ENCODE results near the gene L3MBTL4. TPM values are rescaled to one million over a fixed set of nuclear protein-coding genes. Genes with fewer than 3 reads are reported as not detected.
"Not testable (repeated sequence)": the region's sequence is repeated elsewhere in the genome, so short reads cannot be mapped to it uniquely, and the experiment has no call there.

Gene L3MBTL4
- total RNA-seq, 1 experiment from 2014 or later: not detected

- no peaks in the 10 kb centered on the region for H3K36me3 ChIP-seq (ENCODE audit: control insufficient read depth in 1 of 2, insufficient read depth in 2 of 2, low read length in 2 of 2)
- ATAC-seq (no peak), DNase-seq (ENCODE audit: low read depth, low spot score) (no peak)
- RAD21 ChIA-PET (ENCODE audit: low non-redundant PET in 1 of 2, low total read pairs in 2 of 2, uncharacterized antibody in 2 of 2, unreplicated experiment in 2 of 2): no interaction called here
- intact Hi-C loops (cut with micrococcal nuclease): no loop called here
- no peaks in the 10 kb centered on the region for H4K20me1 ChIP-seq (ENCODE audit: insufficient read depth)
- H3K9ac ChIP-seq (ENCODE audit: low read length): no peak overlapping the region
- no peaks in the 10 kb centered on the region for H3K27me3 ChIP-seq (ENCODE audit: insufficient read depth, low read length)
- BruUV-seq (replicated peaks): no TSS peak
- TF ChIP-seq, protein P1, sequence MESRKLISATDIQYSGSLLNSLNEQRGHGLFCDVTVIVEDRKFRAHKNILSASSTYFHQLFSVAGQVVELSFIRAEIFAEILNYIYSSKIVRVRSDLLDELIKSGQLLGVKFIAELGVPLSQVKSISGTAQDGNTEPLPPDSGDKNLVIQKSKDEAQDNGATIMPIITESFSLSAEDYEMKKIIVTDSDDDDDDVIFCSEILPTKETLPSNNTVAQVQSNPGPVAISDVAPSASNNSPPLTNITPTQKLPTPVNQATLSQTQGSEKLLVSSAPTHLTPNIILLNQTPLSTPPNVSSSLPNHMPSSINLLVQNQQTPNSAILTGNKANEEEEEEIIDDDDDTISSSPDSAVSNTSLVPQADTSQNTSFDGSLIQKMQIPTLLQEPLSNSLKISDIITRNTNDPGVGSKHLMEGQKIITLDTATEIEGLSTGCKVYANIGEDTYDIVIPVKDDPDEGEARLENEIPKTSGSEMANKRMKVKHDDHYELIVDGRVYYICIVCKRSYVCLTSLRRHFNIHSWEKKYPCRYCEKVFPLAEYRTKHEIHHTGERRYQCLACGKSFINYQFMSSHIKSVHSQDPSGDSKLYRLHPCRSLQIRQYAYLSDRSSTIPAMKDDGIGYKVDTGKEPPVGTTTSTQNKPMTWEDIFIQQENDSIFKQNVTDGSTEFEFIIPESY (IDR thresholded peaks at IDR 0.05; ENCODE audit: extremely low read depth, insufficient replicate concordance, low read length): no peak
- TF ChIP-seq POLR2A (IDR thresholded peaks at IDR 0.05; ENCODE audit: borderline replicate concordance, extremely low read depth, insufficient read depth, insufficient read length) (no peak), SIN3A (IDR thresholded peaks at IDR 0.05; ENCODE audit: low read depth) (no peak), CEBPB (IDR thresholded peaks at IDR 0.05; ENCODE audit: low read depth) (no peak), EGR1 (IDR thresholded peaks at IDR 0.05; ENCODE audit: low read depth) (no peak), ATF3 (IDR thresholded peaks at IDR 0.05) (no peak), TCF7L2 (IDR thresholded peaks at IDR 0.05; ENCODE audit: borderline replicate concordance, extremely low read depth, insufficient read depth, insufficient read length) (no peak), ZFX (IDR thresholded peaks at IDR 0.05) (no peak), ELF1 (IDR thresholded peaks at IDR 0.05; ENCODE audit: borderline replicate concordance, low read depth) (no peak), JUND (IDR thresholded peaks at IDR 0.05) (no peak), YY1 (IDR thresholded peaks at IDR 0.05; ENCODE audit: extremely low read depth, insufficient replicate concordance, low read depth, low read length) (no peak), EZH2phosphoT487 (IDR thresholded peaks at IDR 0.05; ENCODE audit: borderline replicate concordance) (no peak), CTCF (IDR thresholded peaks at IDR 0.05 in 2 of 3, conservative IDR thresholded peaks at IDR 0.05 in 1 of 3; ENCODE audit: borderline replicate concordance in 1 of 3, insufficient read depth in 1 of 3, low read depth in 2 of 3, low read length in 2 of 3) (no peak), FOSL1 (IDR thresholded peaks at IDR 0.05; ENCODE audit: low read depth) (no peak), ZNF274 (IDR thresholded peaks at IDR 0.05; ENCODE audit: low read depth, low read length) (no peak), SP1 (IDR thresholded peaks at IDR 0.05; ENCODE audit: low read depth) (no peak), RAD21 (IDR thresholded peaks at IDR 0.05; ENCODE audit: low read depth) (no peak), POLR2AphosphoS5 (IDR thresholded peaks at IDR 0.05; ENCODE audit: low read depth, low read length) (no peak)
- TF ChIP-seq, protein P2, sequence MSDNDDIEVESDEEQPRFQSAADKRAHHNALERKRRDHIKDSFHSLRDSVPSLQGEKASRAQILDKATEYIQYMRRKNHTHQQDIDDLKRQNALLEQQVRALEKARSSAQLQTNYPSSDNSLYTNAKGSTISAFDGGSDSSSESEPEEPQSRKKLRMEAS (IDR thresholded peaks at IDR 0.05): no peak
- H3K4me2 ChIP-seq (ENCODE audit: low read length): no peak overlapping the region
- no peaks in the 10 kb centered on the region for H3K9me2 ChIP-seq (ENCODE audit: insufficient read depth)
- no peak overlapping the region for H3K27ac ChIP-seq (ENCODE audit: low read depth, low read length)
- peaks cover 23 to 39% of the 10 kb centered on the region in 2 experiments; a peak in 2 of 4 replicates for H3K9me3 ChIP-seq (ENCODE audit: control insufficient read depth in 1 of 2, insufficient read depth in 1 of 2, low read depth in 1 of 2, low read length in 2 of 2)
- CTCF ChIA-PET: no interaction called here
- no peak overlapping the region for H3K4me3 ChIP-seq (replicated peaks in 1 of 2; ENCODE audit: low read depth in 1 of 2, low read length in 2 of 2)
- no peaks in the 10 kb centered on the region for H3K4me1 ChIP-seq (ENCODE audit: control insufficient read depth in 1 of 2, insufficient read depth in 2 of 2, low read length in 2 of 2)
- H3K79me2 ChIP-seq (ENCODE audit: insufficient read depth, low read length): no peaks in the 10 kb centered on the region
- H2AFZ ChIP-seq (ENCODE audit: low read depth, low read length, poor library complexity, severe bottlenecking): no peak overlapping the region
- POLR2A ChIA-PET: no interaction called here
Observed at GRCh38 chr18:6194640-6195039, 220.1 kb downstream of the L3MBTL4 start.

GRCh38 chr18:6185782-6186181 is 228.9 kb downstream of the L3MBTL4 start:
- H4K20me1 ChIP-seq (ENCODE audit: insufficient read depth); H3K79me2 ChIP-seq (ENCODE audit: insufficient read depth, low read length); H3K9ac ChIP-seq (ENCODE audit: low read length); H3K4me3 ChIP-seq (replicated peaks in 1 of 2; ENCODE audit: low read depth in 1 of 2, low read length in 2 of 2); H3K36me3 ChIP-seq (ENCODE audit: control insufficient read depth in 1 of 2, insufficient read depth in 2 of 2, low read length in 2 of 2); H3K9me2 ChIP-seq (ENCODE audit: insufficient read depth); H3K27me3 ChIP-seq (ENCODE audit: insufficient read depth, low read length); DNase-seq (ENCODE audit: low read depth, low spot score); CTCF ChIA-PET; H3K4me1 ChIP-seq (ENCODE audit: control insufficient read depth in 1 of 2, insufficient read depth in 2 of 2, low read length in 2 of 2); RAD21 ChIA-PET (ENCODE audit: low non-redundant PET in 1 of 2, low total read pairs in 2 of 2, uncharacterized antibody in 2 of 2, unreplicated experiment in 2 of 2); ATAC-seq; BruUV-seq (replicated peaks); H3K27ac ChIP-seq (ENCODE audit: low read depth, low read length); H2AFZ ChIP-seq (ENCODE audit: low read depth, low read length, poor library complexity, severe bottlenecking); H3K4me2 ChIP-seq (ENCODE audit: low read length); POLR2A ChIA-PET: not testable (repeated sequence)
- H3K9me3 ChIP-seq (ENCODE audit: control insufficient read depth in 1 of 2, insufficient read depth in 1 of 2, low read depth in 1 of 2, low read length in 2 of 2): peaks cover 11 to 27% of the 10 kb centered on the region in 2 experiments; a peak in 2 of 4 replicates
- intact Hi-C loops (cut with micrococcal nuclease): loop anchor here (10.0 kb wide), 1 partner anchor 59 kb away; no protein-coding TSS in a partner anchor
